MCF 10A (cell line): ENCODE data around the gene STK32B. TPM values are rescaled to one million over a fixed set of nuclear protein-coding genes. Genes with fewer than 3 reads are reported as not detected.

Experiments
- BruUV-seq: library from RNA; stranded (reverse); fragments of 400-500 nt; replicated peaks from 2 replicates; lab custom pipeline; 2021; lab: Mats Ljungman, UMichigan
- CTCF ChIA-PET: fragments of 300-600 bp; sonication (Branson Sonifier 250); formaldehyde crosslinking; extraction: SDS; loops from one replicate; lab custom pipeline; 2021; ENCODE audit warnings: antibody characterized with exemption, inconsistent platforms; lab: Yijun Ruan, JAX
- POLR2A ChIA-PET: fragments of 300-600, 350-650 bp; sonication (Branson Sonifier 250); formaldehyde crosslinking; extraction: SDS; loops from one replicate; lab custom pipeline; 2020; ENCODE audit warnings: antibody characterized with exemption, inconsistent platforms; lab: Yijun Ruan, JAX
- DNase-seq: peaks from one replicate; pipeline ENCODE4 v3.0.0-alpha.2; 2018; ENCODE audit not compliant: unreplicated experiment
- H3K27ac Mint-ChIP-seq: one replicate; pipeline ENCODE4 v1.8.0; 2022; ENCODE audit warnings: mild to moderate bottlenecking, low read depth, mixed read lengths; ENCODE audit not compliant: unreplicated experiment
- H3K27me3 Mint-ChIP-seq: one replicate; pipeline ENCODE4 v1.8.0; 2022; ENCODE audit warnings: mixed read lengths; ENCODE audit not compliant: insufficient read depth, unreplicated experiment
- H3K36me3 Mint-ChIP-seq: one replicate; pipeline ENCODE4 v1.8.0; 2022; ENCODE audit warnings: mild to moderate bottlenecking, moderate library complexity, mixed read lengths; ENCODE audit not compliant: insufficient read depth, unreplicated experiment
- H3K4me1 Mint-ChIP-seq: one replicate; pipeline ENCODE4 v1.8.0; 2022; ENCODE audit warnings: mixed read lengths; ENCODE audit not compliant: insufficient read depth, unreplicated experiment
- H3K4me3 Mint-ChIP-seq: one replicate; pipeline ENCODE4 v1.8.0; 2022; ENCODE audit warnings: mild to moderate bottlenecking, moderate library complexity, mixed read lengths; ENCODE audit not compliant: unreplicated experiment
- H3K9me3 Mint-ChIP-seq: one replicate; pipeline ENCODE4 v1.8.0; 2022; ENCODE audit warnings: mixed read lengths; ENCODE audit not compliant: unreplicated experiment
- CTCF ChIP-seq: fragments of 200-600 bp; IDR thresholded peaks from one replicate; pipeline ENCODE4 v1.8.0; 2022; ENCODE audit warnings: antibody characterized with exemption, mild to moderate bottlenecking; ENCODE audit not compliant: unreplicated experiment
- intact Hi-C: fragments of 100-400 bp; cut with micrococcal nuclease; formaldehyde crosslinking; loops from 2 replicates; pipeline ENCODE4 v1.14.1; 2022
- total RNA-seq: library from RNA; stranded (reverse); gene quantifications from 2 replicates; pipeline ENCODE4 v1.2.3, GENCODE V29; 2022

STK32B gene
- total RNA-seq, 1 experiment from 2014 or later: not detected

- no peaks in the 10 kb centered on the region for H3K36me3 Mint-ChIP-seq
- peaks cover 5% of the 10 kb centered on the region for H3K27me3 Mint-ChIP-seq
- no TSS peak for BruUV-seq
- TF ChIP-seq CTCF: no peak
- no peak overlapping the region for H3K4me3 Mint-ChIP-seq
- POLR2A ChIA-PET: no interaction called here
- intact Hi-C loops: no loop called here
- CTCF ChIA-PET: interaction anchor here (0.6 kb wide), 1 partner anchor 163 kb away, joined by 3 read pairs; no protein-coding TSS in a partner anchor
- DNase-seq: no peak
- H3K27ac Mint-ChIP-seq: no peak overlapping the region
- peaks cover 15% of the 10 kb centered on the region for H3K9me3 Mint-ChIP-seq
- no peaks in the 10 kb centered on the region for H3K4me1 Mint-ChIP-seq
Observed at GRCh38 chr4:5157791-5158770, 106.8 kb downstream of the STK32B start.

- POLR2A ChIA-PET: no interaction called here
- DNase-seq: no peak
- no peaks in the 10 kb centered on the region for H3K4me1 Mint-ChIP-seq
- H3K27ac Mint-ChIP-seq: no peak overlapping the region
- intact Hi-C loops: no loop called here
- H3K4me3 Mint-ChIP-seq: no peak overlapping the region
- CTCF ChIA-PET: no interaction called here
- H3K27me3 Mint-ChIP-seq: peaks cover 11% of the 10 kb centered on the region
- peaks cover 19% of the 10 kb centered on the region for H3K9me3 Mint-ChIP-seq
- no TSS peak for BruUV-seq
- no peak for TF ChIP-seq CTCF
- H3K36me3 Mint-ChIP-seq: no peaks in the 10 kb centered on the region
Observed at GRCh38 chr4:5158825-5159224, 107.5 kb downstream of the STK32B start.

- DNase-seq: no peak
- no TSS peak for BruUV-seq
- TF ChIP-seq CTCF: no peak
- Mint-ChIP-seq H3K27ac (no peak overlapping the region), H3K4me3 (no peak overlapping the region), H3K9me3 (peaks cover 10% of the 10 kb centered on the region), H3K27me3 (peaks cover 11% of the 10 kb centered on the region), H3K4me1 (no peaks in the 10 kb centered on the region), H3K36me3 (no peaks in the 10 kb centered on the region)
- intact Hi-C loops: no loop called here
- POLR2A ChIA-PET: no interaction called here
- CTCF ChIA-PET: no interaction called here
Observed at GRCh38 chr4:5160668-5161067, 109.4 kb downstream of the STK32B start.

GRCh38 chr4:5162909-5163508 lies 111.7 kb downstream of the STK32B start:
- H3K4me3 Mint-ChIP-seq: no peak overlapping the region
- TF ChIP-seq CTCF: no peak
- H3K27me3 Mint-ChIP-seq: peaks cover 11% of the 10 kb centered on the region
- no peak overlapping the region for H3K27ac Mint-ChIP-seq
- intact Hi-C loops: no loop called here
- ChIA-PET POLR2A (no interaction called here), CTCF (no interaction called here)
- no peak for DNase-seq
- H3K9me3 Mint-ChIP-seq: peaks cover 18% of the 10 kb centered on the region
- no peaks in the 10 kb centered on the region for H3K4me1 Mint-ChIP-seq
- H3K36me3 Mint-ChIP-seq: no peaks in the 10 kb centered on the region
- no TSS peak for BruUV-seq
